Mammary epithelial cell (primary cell): ENCODE measurements around the gene PLXNA2.

ENCODE experiments used
- CTCF ChIP-seq, 2 donors: IDR thresholded peaks in 1 of 2; conservative IDR thresholded peaks in 1 of 2; 2 replicates each; pipeline ENCODE4 v1.5.1; 2011 to 2012; ENCODE audit warnings: inconsistent platforms in 2 of 2, low read length in 2 of 2, mild to moderate bottlenecking in 2 of 2, control low read depth in 1 of 2, low read depth in 1 of 2; ENCODE audit not compliant: insufficient read depth in 1 of 2; ENCODE audit errors: extremely low read depth in 1 of 2
- EZH2 ChIP-seq: IDR thresholded peaks from 2 replicates; pipeline ENCODE4 v1.6.1; 2012; ENCODE audit warnings: low read length, inconsistent platforms, borderline replicate concordance

- TF ChIP-seq CTCF (conservative IDR thresholded peaks at IDR 0.05 in 1 of 2, IDR thresholded peaks at IDR 0.05 in 1 of 2; ENCODE audit: extremely low read depth in 1 of 2, insufficient read depth in 1 of 2, low read depth in 1 of 2, low read length in 2 of 2) = no peak
- no peak for TF ChIP-seq EZH2
These were observed 31.3 kb downstream of the PLXNA2 start for GRCh38 chr1:208212893-208213292.
